ENCODE measurements around the gene DNAH10.

- TF ChIP-seq CTCF (conservative IDR thresholded peaks at IDR 0.05; ENCODE audit: low read length) (no peak), EZH2phosphoT487 (IDR thresholded peaks at IDR 0.05; ENCODE audit: borderline replicate concordance) (no peak)
Measured at GRCh38 chr12:123764109-123764508, 2.0 kb downstream of the DNAH10 start.

Measured in Loucy (cell line).